ENCODE data around the gene TNF. TPM values are rescaled to one million over a fixed set of nuclear protein-coding genes. Genes with fewer than 3 reads are reported as not detected.

Gene TNF
- polyA plus RNA-seq, 3 donors: 0.16 to 0.31 (median 0.19) TPM

DNA sequence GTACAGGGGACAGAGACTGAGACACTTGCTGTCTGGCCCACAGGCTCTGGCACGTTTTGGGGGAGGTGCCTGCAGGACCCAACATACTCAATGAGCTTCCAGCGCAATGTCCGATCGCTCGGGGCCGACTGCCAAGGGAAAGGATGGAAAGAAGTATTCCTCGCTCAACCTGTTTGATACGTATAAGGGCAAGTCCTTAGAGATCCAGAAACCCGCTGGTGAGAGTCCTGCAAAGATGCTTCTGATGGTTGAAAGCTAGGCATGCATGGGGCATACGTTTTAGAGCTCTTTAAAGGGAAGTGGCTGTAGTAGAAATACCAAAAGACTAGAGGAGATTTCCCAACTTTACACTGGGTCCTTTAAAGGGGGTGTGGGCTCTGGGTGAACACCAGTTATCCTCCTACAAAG is 47.3 kb downstream of the TNF start:
- no peak for DNase-seq (ENCODE audit: low read depth in 3 of 3, low spot score in 2 of 3)

DNA sequence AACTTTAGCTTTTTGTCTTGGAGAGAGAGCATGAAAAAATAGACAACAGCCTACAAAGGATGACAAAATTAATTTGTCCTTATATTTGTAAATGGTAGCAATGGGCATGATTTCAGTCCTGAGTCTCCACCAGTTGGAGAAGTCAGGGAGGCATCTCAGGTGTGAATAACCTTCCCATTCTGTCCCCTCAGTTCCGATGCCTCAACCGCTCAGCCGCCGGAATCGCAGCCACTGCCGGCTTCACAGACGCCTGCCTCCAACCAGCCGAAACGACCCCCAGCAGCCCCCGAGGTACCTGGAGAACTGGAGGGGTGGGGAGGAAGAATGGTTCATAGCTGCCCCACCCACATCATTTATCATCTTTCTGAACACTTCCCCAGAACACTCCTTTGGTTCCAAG is 48.7 kb downstream of the TNF start:
- no peak for DNase-seq (ENCODE audit: low read depth in 3 of 3, low spot score in 2 of 3)

DNA sequence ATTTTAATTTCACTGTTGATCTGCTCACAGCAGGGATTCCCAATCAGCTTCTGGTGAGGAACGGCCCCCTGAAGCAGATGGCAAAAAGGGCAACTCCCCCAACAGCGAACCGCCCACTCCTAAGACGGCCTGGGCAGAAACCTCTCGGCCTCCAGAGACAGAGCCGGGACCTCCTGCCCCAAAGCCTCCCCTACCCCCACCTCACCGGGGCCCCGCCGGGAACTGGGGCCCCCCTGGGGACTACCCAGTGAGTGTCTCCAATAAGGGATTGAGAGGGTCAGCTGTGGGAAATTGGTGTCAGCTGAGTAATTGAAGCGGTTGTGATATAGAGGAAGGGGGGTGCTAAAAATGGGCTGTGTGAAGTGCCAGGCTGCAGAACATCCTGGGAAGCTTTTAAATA is 51.6 kb downstream of the TNF start:
- DNase-seq (ENCODE audit: low read depth in 3 of 3, low spot score in 2 of 3): no peak

DNA sequence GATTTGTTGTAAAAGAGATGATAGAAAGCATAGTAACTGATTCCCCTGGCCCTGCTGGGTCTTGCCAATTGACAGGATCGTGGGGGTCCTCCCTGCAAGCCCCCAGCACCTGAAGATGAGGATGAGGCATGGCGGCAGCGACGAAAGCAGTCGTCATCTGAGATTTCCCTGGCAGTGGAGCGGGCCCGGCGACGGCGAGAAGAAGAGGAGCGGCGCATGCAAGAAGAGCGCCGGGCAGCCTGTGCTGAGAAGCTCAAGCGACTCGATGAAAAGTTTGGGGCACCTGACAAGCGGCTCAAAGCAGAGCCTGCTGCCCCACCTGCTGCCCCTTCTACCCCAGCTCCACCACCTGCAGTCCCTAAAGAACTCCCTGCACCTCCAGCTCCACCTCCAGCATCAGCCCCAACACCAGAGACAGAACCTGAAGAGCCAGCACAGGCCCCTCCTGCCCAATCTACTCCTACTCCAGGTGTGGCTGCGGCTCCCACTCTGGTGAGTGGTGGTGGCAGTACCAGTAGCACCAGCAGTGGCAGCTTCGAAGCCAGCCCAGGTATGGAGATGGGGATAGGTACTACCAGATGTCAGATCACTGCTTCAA is 52.4 kb downstream of the TNF start:
- no peak for DNase-seq (ENCODE audit: low read depth in 3 of 3, low spot score in 2 of 3)

Other genes with a start within 250 kb of the TNF start
- gene HLA-B, start 218.4 kb upstream of the TNF start, polyA plus RNA-seq (ENCODE audit: insufficient read length in 3 of 3): 100 to 1,000 TPM in 2 of 3 donors, 10 to 100 TPM in 1; 97.2 to 236 (median 160) TPM
- 10 to 100 TPM in 1 of 3 donors, 1 to 10 TPM in 2; 3.4 to 10.5 (median 6.9) TPM for gene MICA, start 172.0 kb upstream of the TNF start, polyA plus RNA-seq (ENCODE audit: insufficient read length in 3 of 3)
- 1 to 10 TPM; 1.0 to 1.4 (median 1.2) TPM for gene MICB, start 77.4 kb upstream of the TNF start, polyA plus RNA-seq (ENCODE audit: insufficient read length in 3 of 3)
- 10 to 100 TPM; 13.6 to 24.1 (median 17.7) TPM for gene MCCD1, start 46.6 kb upstream of the TNF start, polyA plus RNA-seq (ENCODE audit: insufficient read length in 3 of 3)
- 100 to 1,000 TPM; 509 to 546 (median 538) TPM for gene DDX39B, start 33.6 kb upstream of the TNF start, polyA plus RNA-seq (ENCODE audit: insufficient read length in 3 of 3)
- 1 to 10 TPM; 5.7 to 7.5 (median 7.3) TPM for gene ATP6V1G2, start 29.0 kb upstream of the TNF start, polyA plus RNA-seq (ENCODE audit: insufficient read length in 3 of 3)
- 10 to 100 TPM; 17.6 to 19.3 (median 19.1) TPM for gene NFKBIL1, start 28.0 kb upstream of the TNF start, polyA plus RNA-seq (ENCODE audit: insufficient read length in 3 of 3)
- gene LTA, start 3.3 kb upstream of the TNF start, polyA plus RNA-seq (ENCODE audit: insufficient read length in 3 of 3): under 1 TPM; 0.13 to 0.15 (median 0.14) TPM
- 1 to 10 TPM in 2 of 3 donors, under 1 TPM in 1; 0.89 to 1.4 (median 1.2) TPM for gene LTB, start 6.9 kb downstream of the TNF start, polyA plus RNA-seq (ENCODE audit: insufficient read length in 3 of 3)
- gene LST1, start 10.7 kb downstream of the TNF start, polyA plus RNA-seq (ENCODE audit: insufficient read length in 3 of 3): 1 to 10 TPM; 4.9 to 6.5 (median 5.2) TPM
- under 1 TPM in 1 of 3 donors, not detected in 2; 0.16 TPM for gene NCR3, start 17.4 kb downstream of the TNF start, polyA plus RNA-seq (ENCODE audit: insufficient read length in 3 of 3)
- gene AIF1, start 39.7 kb downstream of the TNF start, polyA plus RNA-seq (ENCODE audit: insufficient read length in 3 of 3): 10 to 100 TPM; 87.4 to 99.7 (median 94.8) TPM
- 100 to 1,000 TPM; 131 to 142 (median 140) TPM for gene PRRC2A, start 45.1 kb downstream of the TNF start, polyA plus RNA-seq (ENCODE audit: insufficient read length in 3 of 3)
- gene BAG6, start 77.1 kb downstream of the TNF start, polyA plus RNA-seq (ENCODE audit: insufficient read length in 3 of 3): 100 to 1,000 TPM; 212 to 228 (median 226) TPM
- gene APOM, start 80.3 kb downstream of the TNF start, polyA plus RNA-seq (ENCODE audit: insufficient read length in 3 of 3): 100 to 1,000 TPM in 2 of 3 donors, 10 to 100 TPM in 1; 91.6 to 131 (median 120) TPM
- 10 to 100 TPM; 19.4 to 20.7 (median 20.4) TPM for gene C6orf47, start 85.2 kb downstream of the TNF start, polyA plus RNA-seq (ENCODE audit: insufficient read length in 3 of 3)
- 10 to 100 TPM; 29.5 to 31.0 (median 30.8) TPM for gene GPANK1, start 89.4 kb downstream of the TNF start, polyA plus RNA-seq (ENCODE audit: insufficient read length in 3 of 3)
- gene CSNK2B, start 90.5 kb downstream of the TNF start, polyA plus RNA-seq (ENCODE audit: insufficient read length in 3 of 3): 100 to 1,000 TPM; 234 to 239 (median 236) TPM
- 10 to 100 TPM; 10.4 to 15.6 (median 12.0) TPM for gene LY6G5B, start 94.4 kb downstream of the TNF start, polyA plus RNA-seq (ENCODE audit: insufficient read length in 3 of 3)
- 1 to 10 TPM; 2.4 to 3.2 (median 2.5) TPM for gene LY6G5C, start 105.5 kb downstream of the TNF start, polyA plus RNA-seq (ENCODE audit: insufficient read length in 3 of 3)
- 10 to 100 TPM; 54.8 to 57.3 (median 55.2) TPM for gene ABHD16A, start 127.8 kb downstream of the TNF start, polyA plus RNA-seq (ENCODE audit: insufficient read length in 3 of 3)
- 1 to 10 TPM in 1 of 3 donors, under 1 TPM in 2; 0.44 to 1.5 (median 0.98) TPM for gene LY6G6F, start 131.3 kb downstream of the TNF start, polyA plus RNA-seq (ENCODE audit: insufficient read length in 3 of 3)
- gene LY6G6D, start 139.8 kb downstream of the TNF start, polyA plus RNA-seq (ENCODE audit: insufficient read length in 3 of 3): under 1 TPM in 1 of 3 donors, not detected in 2; 0.34 TPM
- under 1 TPM; 0.18 to 0.28 (median 0.22) TPM for gene LY6G6C, start 146.2 kb downstream of the TNF start, polyA plus RNA-seq (ENCODE audit: insufficient read length in 3 of 3)
- gene MPIG6B, start 147.8 kb downstream of the TNF start, polyA plus RNA-seq (ENCODE audit: insufficient read length in 3 of 3): 1 to 10 TPM; 1.1 to 2.3 (median 1.4) TPM
- gene DDAH2, start 153.7 kb downstream of the TNF start, polyA plus RNA-seq (ENCODE audit: insufficient read length in 3 of 3): 100 to 1,000 TPM; 157 to 166 (median 162) TPM
- gene CLIC1, start 161.0 kb downstream of the TNF start, polyA plus RNA-seq (ENCODE audit: insufficient read length in 3 of 3): 100 to 1,000 TPM; 313 to 334 (median 325) TPM
- 10 to 100 TPM; 13.8 to 16.7 (median 15.3) TPM for gene MSH5, start 164.4 kb downstream of the TNF start, polyA plus RNA-seq (ENCODE audit: insufficient read length in 3 of 3)
- 1 to 10 TPM; 2.1 to 7.4 (median 6.0) TPM for gene SAPCD1, start 187.1 kb downstream of the TNF start, polyA plus RNA-seq (ENCODE audit: insufficient read length in 3 of 3)
- 1 to 10 TPM; 6.8 to 9.4 (median 8.5) TPM for gene VWA7, start 201.8 kb downstream of the TNF start, polyA plus RNA-seq (ENCODE audit: insufficient read length in 3 of 3)
- 10 to 100 TPM; 57.2 to 59.4 (median 58.1) TPM for gene VARS1, start 220.2 kb downstream of the TNF start, polyA plus RNA-seq (ENCODE audit: insufficient read length in 3 of 3)
- 10 to 100 TPM; 86.8 to 93.1 (median 87.3) TPM for gene LSM2, start 231.4 kb downstream of the TNF start, polyA plus RNA-seq (ENCODE audit: insufficient read length in 3 of 3)
- gene HSPA1L, start 239.7 kb downstream of the TNF start, polyA plus RNA-seq (ENCODE audit: insufficient read length in 3 of 3): 1 to 10 TPM; 4.1 to 4.3 (median 4.3) TPM
- gene HSPA1A, start 240.0 kb downstream of the TNF start, polyA plus RNA-seq (ENCODE audit: insufficient read length in 3 of 3): 100 to 1,000 TPM in 1 of 3 donors, 10 to 100 TPM in 2; 83.5 to 115 (median 87.1) TPM